Calu3 (cell line): ENCODE data around the gene MBD5. TPM values are rescaled to one million over a fixed set of nuclear protein-coding genes. Genes with fewer than 3 reads are reported as not detected.

Experiments
- BruUV-seq: library from RNA; stranded (reverse); fragments of 400-500 nt; replicated peaks from 2 replicates; lab custom pipeline; 2021; lab: Mats Ljungman, UMichigan
- CTCF ChIA-PET: fragments of 300-600 bp; sonication (Branson Sonifier 250); formaldehyde crosslinking; loops from one replicate; lab custom pipeline; 2022; ENCODE audit warnings: antibody characterized with exemption; lab: Charles Lee
- DNase-seq: peaks from one replicate; pipeline ENCODE4 v3.0.0; 2022
- H3K27ac Mint-ChIP-seq: one replicate; pipeline ENCODE4 v1.8.0; 2022; ENCODE audit warnings: mixed read lengths; ENCODE audit not compliant: unreplicated experiment
- H3K27me3 Mint-ChIP-seq: one replicate; pipeline ENCODE4 v1.8.0; 2022; ENCODE audit warnings: mixed read lengths; ENCODE audit not compliant: unreplicated experiment
- H3K36me3 Mint-ChIP-seq: one replicate; pipeline ENCODE4 v1.8.0; 2022; ENCODE audit warnings: mild to moderate bottlenecking, moderate library complexity, mixed read lengths; ENCODE audit not compliant: insufficient read depth, unreplicated experiment
- H3K4me1 Mint-ChIP-seq: one replicate; pipeline ENCODE4 v1.8.0; 2022; ENCODE audit warnings: mild to moderate bottlenecking, low read depth, mixed read lengths; ENCODE audit not compliant: unreplicated experiment
- H3K4me3 Mint-ChIP-seq: one replicate; pipeline ENCODE4 v1.8.0; 2022; ENCODE audit warnings: mild to moderate bottlenecking, low read depth, moderate library complexity, mixed read lengths; ENCODE audit not compliant: unreplicated experiment
- H3K9me3 Mint-ChIP-seq: one replicate; pipeline ENCODE4 v1.8.0; 2022; ENCODE audit warnings: low read depth, mixed read lengths; ENCODE audit not compliant: unreplicated experiment
- intact Hi-C: fragments of 100-400 bp; cut with micrococcal nuclease; formaldehyde crosslinking; loops from one replicate; pipeline ENCODE4 v1.10.0; 2022; ENCODE audit not compliant: unreplicated experiment
- total RNA-seq: library from RNA; stranded (reverse); gene quantifications from 2 replicates; pipeline ENCODE4 v1.2.3, GENCODE V29; 2022
- TF ChIP-seq, protein P1 (sequence below): fragments of 200-600 bp; IDR thresholded peaks from one replicate; pipeline ENCODE4 v1.8.0; 2022; ENCODE audit warnings: antibody characterized with exemption; ENCODE audit not compliant: unreplicated experiment

MBD5 gene
- total RNA-seq, 1 experiment from 2014 or later: 36.4 TPM

DNA sequence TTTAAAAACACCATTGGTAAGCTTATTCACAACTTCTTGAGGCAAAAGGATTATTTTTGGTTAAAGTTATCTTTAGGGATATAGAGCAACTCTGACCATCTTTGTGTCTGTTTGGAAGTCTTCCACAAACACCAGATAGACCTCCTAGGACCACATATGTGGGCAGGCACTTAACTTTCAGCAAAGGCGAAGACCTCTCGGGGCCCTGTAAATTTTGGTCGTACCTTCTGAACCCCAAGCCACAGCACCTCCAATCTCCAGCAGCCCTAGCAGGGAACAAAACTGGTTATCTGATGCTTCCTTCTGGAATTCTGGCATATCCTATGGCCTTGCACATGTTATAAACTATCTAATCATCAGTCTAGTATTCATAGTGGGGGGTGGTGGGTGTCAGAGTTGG is 114.8 kb downstream of the MBD5 start:
- CTCF ChIA-PET: no interaction called here

DNA sequence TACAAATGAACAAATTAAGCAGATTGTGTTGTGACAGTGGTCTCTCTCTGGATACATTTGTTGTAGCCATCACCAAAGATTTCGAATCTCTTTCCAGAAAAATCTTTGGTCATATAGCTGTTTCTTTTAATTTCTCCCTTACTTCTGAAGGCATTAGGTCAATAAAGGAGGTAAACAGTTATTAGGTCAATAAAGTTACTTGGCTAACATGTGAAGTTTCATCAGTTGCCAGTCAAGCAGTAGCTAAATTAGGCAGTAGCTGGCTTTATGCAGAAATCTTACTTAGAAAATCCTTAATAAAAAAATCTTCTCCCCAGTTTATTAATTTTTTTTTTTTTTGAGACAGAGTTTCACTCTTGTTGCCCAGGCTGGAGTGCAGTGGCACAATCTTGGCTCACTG is 115.5 kb downstream of the MBD5 start:
- H3K9me3 Mint-ChIP-seq: no peaks in the 10 kb centered on the region
- no peaks in the 10 kb centered on the region for H3K27me3 Mint-ChIP-seq
- no peak overlapping the region for H3K4me3 Mint-ChIP-seq
- peaks cover 9% of the 10 kb centered on the region for H3K4me1 Mint-ChIP-seq
- intact Hi-C loops: no loop called here
- CTCF ChIA-PET: no interaction called here
- DNase-seq: no peak
- no peak overlapping the region for H3K27ac Mint-ChIP-seq
- no TSS peak for BruUV-seq
- TF ChIP-seq, protein P1, sequence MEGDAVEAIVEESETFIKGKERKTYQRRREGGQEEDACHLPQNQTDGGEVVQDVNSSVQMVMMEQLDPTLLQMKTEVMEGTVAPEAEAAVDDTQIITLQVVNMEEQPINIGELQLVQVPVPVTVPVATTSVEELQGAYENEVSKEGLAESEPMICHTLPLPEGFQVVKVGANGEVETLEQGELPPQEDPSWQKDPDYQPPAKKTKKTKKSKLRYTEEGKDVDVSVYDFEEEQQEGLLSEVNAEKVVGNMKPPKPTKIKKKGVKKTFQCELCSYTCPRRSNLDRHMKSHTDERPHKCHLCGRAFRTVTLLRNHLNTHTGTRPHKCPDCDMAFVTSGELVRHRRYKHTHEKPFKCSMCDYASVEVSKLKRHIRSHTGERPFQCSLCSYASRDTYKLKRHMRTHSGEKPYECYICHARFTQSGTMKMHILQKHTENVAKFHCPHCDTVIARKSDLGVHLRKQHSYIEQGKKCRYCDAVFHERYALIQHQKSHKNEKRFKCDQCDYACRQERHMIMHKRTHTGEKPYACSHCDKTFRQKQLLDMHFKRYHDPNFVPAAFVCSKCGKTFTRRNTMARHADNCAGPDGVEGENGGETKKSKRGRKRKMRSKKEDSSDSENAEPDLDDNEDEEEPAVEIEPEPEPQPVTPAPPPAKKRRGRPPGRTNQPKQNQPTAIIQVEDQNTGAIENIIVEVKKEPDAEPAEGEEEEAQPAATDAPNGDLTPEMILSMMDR: no peak
- no peaks in the 10 kb centered on the region for H3K36me3 Mint-ChIP-seq

More for the DNA sequence above, 114.8 kb downstream of the MBD5 start:
- H3K36me3 Mint-ChIP-seq: no peaks in the 10 kb centered on the region
- no TSS peak for BruUV-seq
- intact Hi-C loops: no loop called here
- TF ChIP-seq, protein P1: no peak
- DNase-seq: no peak
- no peaks in the 10 kb centered on the region for H3K9me3 Mint-ChIP-seq
- no peak overlapping the region for H3K27ac Mint-ChIP-seq
- H3K4me1 Mint-ChIP-seq: peaks cover 16% of the 10 kb centered on the region
- H3K27me3 Mint-ChIP-seq: no peaks in the 10 kb centered on the region
- H3K4me3 Mint-ChIP-seq: no peak overlapping the region

DNA sequence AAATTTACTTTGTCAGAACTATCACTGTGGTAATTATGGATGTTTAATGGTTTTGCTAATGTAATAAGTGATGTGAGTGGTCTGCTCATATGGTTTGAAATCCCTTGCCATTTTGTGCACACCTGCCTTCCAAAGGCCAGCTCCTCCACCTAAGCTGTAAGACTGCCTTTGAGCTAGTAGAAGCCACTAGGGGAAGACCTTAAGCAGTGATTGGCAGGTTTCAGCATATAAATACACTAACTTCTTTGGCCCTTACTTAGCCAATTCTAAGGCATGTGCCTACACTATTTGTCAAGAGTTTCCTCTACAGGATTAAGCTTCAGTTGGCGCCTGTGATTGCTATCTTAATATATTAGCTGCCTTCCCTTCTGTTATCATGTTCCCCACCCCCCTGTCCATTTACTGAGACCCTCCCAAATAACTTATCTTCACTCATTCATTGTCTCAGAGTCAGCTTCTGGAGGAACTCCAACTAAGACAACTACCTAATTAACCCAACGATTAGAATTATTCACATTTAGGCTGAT is 141.1 kb downstream of the MBD5 start:
- Mint-ChIP-seq H3K27ac (no peak overlapping the region), H3K4me3 (no peak overlapping the region), H3K4me1 (no peaks in the 10 kb centered on the region), H3K9me3 (no peaks in the 10 kb centered on the region), H3K36me3 (no peaks in the 10 kb centered on the region), H3K27me3 (no peaks in the 10 kb centered on the region)
- DNase-seq: no peak
- intact Hi-C loops: no loop called here
- TF ChIP-seq, protein P1: no peak
- BruUV-seq: no TSS peak
- CTCF ChIA-PET: no interaction called here

DNA sequence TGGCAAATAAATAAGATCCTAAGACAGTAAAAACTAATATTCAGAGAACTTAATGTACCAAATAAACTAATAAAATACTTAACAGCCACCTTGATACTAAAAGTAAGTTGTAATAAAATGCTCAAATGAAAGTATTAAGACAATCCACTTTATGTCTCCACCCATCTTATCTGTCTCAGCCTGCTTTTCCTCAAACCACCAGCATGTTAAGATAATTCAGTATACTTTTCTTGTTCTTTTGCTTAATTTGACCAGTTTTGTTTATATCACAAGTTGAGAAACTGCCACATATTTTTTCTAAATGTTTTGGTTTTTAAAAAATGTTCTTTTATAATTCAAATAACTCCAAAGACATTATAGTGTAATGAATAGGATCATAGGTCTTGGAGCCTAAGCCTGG is 142.0 kb downstream of the MBD5 start:
- DNase-seq: no peak
- TF ChIP-seq, protein P1: no peak
- intact Hi-C loops: no loop called here
- Mint-ChIP-seq H3K27ac (no peak overlapping the region), H3K27me3 (no peaks in the 10 kb centered on the region), H3K9me3 (no peaks in the 10 kb centered on the region), H3K4me3 (no peak overlapping the region), H3K4me1 (no peaks in the 10 kb centered on the region), H3K36me3 (no peaks in the 10 kb centered on the region)
- BruUV-seq: no TSS peak
- CTCF ChIA-PET: no interaction called here
